Eye (tissue), 1 donor: ENCODE results near the gene MAP3K19.
A peak's percentile ranks its signal among the peaks of the same experiment; 100 is the strongest.
"Not testable (repeated sequence)": the region's sequence is repeated elsewhere in the genome, so short reads cannot be mapped to it uniquely, and the experiment has no call there.

Experiments
- DNase-seq: peaks from one replicate; pipeline ENCODE4 v3.0.0-alpha.2; 2015

The MAP3K19 gene

GRCh38 chr2:135047300-135047699, at the start of gene MAP3K19:
Gene MAP3K19 (minus strand): TSS chr2:135047447. CDS start chr2:135024647, 22,800 bp downstream.
- DNase-seq, result peak; percentile 53

GRCh38 chr2:135096665-135097446, 49.6 kb upstream of the MAP3K19 start:
- DNase-seq, result no peak

- no peak for DNase-seq
These were observed 48.3 kb upstream of the MAP3K19 start for GRCh38 chr2:135095591-135095990.

- no peak for DNase-seq
These were observed 47.3 kb upstream of the MAP3K19 start for GRCh38 chr2:135094508-135094907.

GRCh38 chr2:135093670-135094330, 46.6 kb upstream of the MAP3K19 start:
- DNase-seq, result no peak

GRCh38 chr2:135093193-135093592, 45.9 kb upstream of the MAP3K19 start:
- no peak for DNase-seq

GRCh38 chr2:135091681-135092080, 44.4 kb upstream of the MAP3K19 start:
- no peak for DNase-seq

GRCh38 chr2:135089597-135089996, 42.4 kb upstream of the MAP3K19 start:
- not testable (repeated sequence) for DNase-seq

GRCh38 chr2:135086222-135086621, 39.0 kb upstream of the MAP3K19 start:
- DNase-seq, result no peak

GRCh38 chr2:135078417-135078816, 31.2 kb upstream of the MAP3K19 start:
- DNase-seq, result no peak

GRCh38 chr2:135076556-135076955, 29.3 kb upstream of the MAP3K19 start:
- no peak for DNase-seq

- DNase-seq, result no peak
These were observed 27.0 kb upstream of the MAP3K19 start for GRCh38 chr2:135074216-135074615.

GRCh38 chr2:135072125-135072997, 25.1 kb upstream of the MAP3K19 start:
- peak; percentile 35 for DNase-seq

- no peak for DNase-seq
These were observed 19.5 kb upstream of the MAP3K19 start for GRCh38 chr2:135066710-135067109.

- no peak for DNase-seq
These were observed 16.9 kb upstream of the MAP3K19 start for GRCh38 chr2:135064149-135064548.

- no peak for DNase-seq
These were observed 16.0 kb upstream of the MAP3K19 start for GRCh38 chr2:135063210-135063609.

GRCh38 chr2:135059577-135059976, 12.3 kb upstream of the MAP3K19 start:
- DNase-seq, result no peak

GRCh38 chr2:135056790-135057189, 9.5 kb upstream of the MAP3K19 start:
- no peak for DNase-seq

- no peak for DNase-seq
These were observed 8.0 kb upstream of the MAP3K19 start for GRCh38 chr2:135055182-135055786.

- no peak for DNase-seq
These were observed 5.8 kb upstream of the MAP3K19 start for GRCh38 chr2:135052997-135053474.

GRCh38 chr2:135052042-135052876, 5.0 kb upstream of the MAP3K19 start, which contains the start of gene RAB3GAP1:
Gene RAB3GAP1 (plus strand): TSS chr2:135052292. CDS start chr2:135052308, 16 bp downstream.
- peak; percentile 92 for DNase-seq

- no peak for DNase-seq
These were observed 3.4 kb upstream of the MAP3K19 start for GRCh38 chr2:135050684-135051083.
